Measurements from ENCODE around the gene WDR43.

WDR43 gene

GRCh38 chr2:28948160-28948559 is 53.7 kb downstream of the WDR43 start:
- Mint-ChIP-seq H3K27ac (no peak overlapping the region), H3K27me3 (no peaks in the 10 kb centered on the region), H3K4me3 (no peak overlapping the region), H3K4me1 (peaks cover 4% of the 10 kb centered on the region), H3K9me3 (peaks cover 0 to 9% of the 10 kb centered on the region in 2 donors)
- ATAC-seq = no peak
- DNase-seq = no peak

GRCh38 chr2:28949190-28949589 is 54.7 kb downstream of the WDR43 start:
- H3K27ac Mint-ChIP-seq = no peak overlapping the region
- peaks cover 4% of the 10 kb centered on the region for H3K4me1 Mint-ChIP-seq
- DNase-seq (no peak), ATAC-seq (no peak)
- no peak overlapping the region for H3K4me3 Mint-ChIP-seq
- H3K9me3 Mint-ChIP-seq = peaks cover 0 to 9% of the 10 kb centered on the region in 2 donors
- H3K27me3 Mint-ChIP-seq = no peaks in the 10 kb centered on the region

GRCh38 chr2:28949617-28950305 is 55.3 kb downstream of the WDR43 start:
- Mint-ChIP-seq H3K9me3 (peaks cover 0 to 9% of the 10 kb centered on the region in 2 donors), H3K27ac (no peak overlapping the region), H3K27me3 (no peaks in the 10 kb centered on the region), H3K4me1 (peaks cover 4% of the 10 kb centered on the region), H3K4me3 (no peak overlapping the region)
- ATAC-seq = peak; percentile 35
- no peak for DNase-seq

- Mint-ChIP-seq H3K4me1 (peaks cover 4% of the 10 kb centered on the region), H3K27me3 (no peaks in the 10 kb centered on the region)
- ATAC-seq = no peak
Measured at GRCh38 chr2:28950941-28951630, 56.6 kb downstream of the WDR43 start.

GRCh38 chr2:28951910-28952835 is 57.7 kb downstream of the WDR43 start:
- Mint-ChIP-seq H3K27me3 (no peaks in the 10 kb centered on the region), H3K4me3 (no peak overlapping the region), H3K4me1 (peaks cover 9% of the 10 kb centered on the region), H3K27ac (no peak overlapping the region), H3K9me3 (peaks cover 0 to 9% of the 10 kb centered on the region in 2 donors)
- ATAC-seq (peak; percentile 8), DNase-seq (no peak)

More at GRCh38 chr2:28950941-28951630, 56.6 kb downstream of the WDR43 start:
- Mint-ChIP-seq H3K9me3 (peaks cover 0 to 9% of the 10 kb centered on the region in 2 donors), H3K4me3 (no peak overlapping the region), H3K27ac (no peak overlapping the region)
- DNase-seq = no peak

- H3K27me3 Mint-ChIP-seq = no peaks in the 10 kb centered on the region
- H3K9me3 Mint-ChIP-seq = peaks cover 0 to 9% of the 10 kb centered on the region in 2 donors
- peaks cover 9% of the 10 kb centered on the region for H3K4me1 Mint-ChIP-seq
- H3K4me3 Mint-ChIP-seq = no peak overlapping the region
- DNase-seq (no peak), ATAC-seq (peak; percentile 47)
- H3K27ac Mint-ChIP-seq = no peak overlapping the region
Measured at GRCh38 chr2:28952836-28953211, 58.4 kb downstream of the WDR43 start.

GRCh38 chr2:28955467-28955866 is 61.0 kb downstream of the WDR43 start:
- Mint-ChIP-seq H3K4me1 (peaks cover 6% of the 10 kb centered on the region), H3K4me3 (no peak overlapping the region), H3K27ac (peak overlapping the region in 1 of 2 donors; percentile 9), H3K27me3 (no peaks in the 10 kb centered on the region), H3K9me3 (no peaks in the 10 kb centered on the region)
- no peak for DNase-seq
- ATAC-seq = no peak

GRCh38 chr2:28956415-28956826 is 62.0 kb downstream of the WDR43 start:
- peak; percentile 33 to 48 for DNase-seq
- H3K27ac Mint-ChIP-seq = peak overlapping the region in 1 of 2 donors; percentile 19
- ATAC-seq = peak; percentile 74
- H3K4me1 Mint-ChIP-seq = peaks cover 5% of the 10 kb centered on the region
- no peaks in the 10 kb centered on the region for H3K9me3 Mint-ChIP-seq
- peak overlapping the region in 1 of 2 donors; percentile 77 for H3K4me3 Mint-ChIP-seq
- no peaks in the 10 kb centered on the region for H3K27me3 Mint-ChIP-seq

- Mint-ChIP-seq H3K27me3 (no peaks in the 10 kb centered on the region), H3K4me3 (peak overlapping the region in 1 of 2 donors; percentile 77), H3K27ac (peak overlapping the region in 1 of 2 donors; percentile 27), H3K9me3 (no peaks in the 10 kb centered on the region), H3K4me1 (peaks cover 5% of the 10 kb centered on the region)
- ATAC-seq = no peak
- DNase-seq = no peak
Measured at GRCh38 chr2:28956890-28957289, 62.4 kb downstream of the WDR43 start.

GRCh38 chr2:28958689-28959088 is 64.2 kb downstream of the WDR43 start:
- H3K4me3 Mint-ChIP-seq = no peak overlapping the region
- no peaks in the 10 kb centered on the region for H3K27me3 Mint-ChIP-seq
- H3K4me1 Mint-ChIP-seq = peaks cover 5% of the 10 kb centered on the region
- no peak overlapping the region for H3K27ac Mint-ChIP-seq
- no peaks in the 10 kb centered on the region for H3K9me3 Mint-ChIP-seq
- peak; percentile 26 to 39 for DNase-seq
- peak; percentile 78 for ATAC-seq

- peaks cover 5% of the 10 kb centered on the region for H3K4me1 Mint-ChIP-seq
- no peaks in the 10 kb centered on the region for H3K9me3 Mint-ChIP-seq
- H3K4me3 Mint-ChIP-seq = no peak overlapping the region
- ATAC-seq (no peak), DNase-seq (no peak)
- H3K27me3 Mint-ChIP-seq = no peaks in the 10 kb centered on the region
- H3K27ac Mint-ChIP-seq = no peak overlapping the region
Measured at GRCh38 chr2:28960401-28960800, 65.9 kb downstream of the WDR43 start.

- no peak overlapping the region for H3K27ac Mint-ChIP-seq
- ATAC-seq = no peak
- no peak for DNase-seq
- no peaks in the 10 kb centered on the region for H3K4me1 Mint-ChIP-seq
- no peaks in the 10 kb centered on the region for H3K9me3 Mint-ChIP-seq
- no peak overlapping the region for H3K4me3 Mint-ChIP-seq
- H3K27me3 Mint-ChIP-seq = no peaks in the 10 kb centered on the region
Measured at GRCh38 chr2:28962505-28962904, 68.0 kb downstream of the WDR43 start.

- DNase-seq (no peak), ATAC-seq (no peak)
- H3K4me1 Mint-ChIP-seq = peaks cover 12% of the 10 kb centered on the region
- H3K4me3 Mint-ChIP-seq = no peak overlapping the region
- no peaks in the 10 kb centered on the region for H3K9me3 Mint-ChIP-seq
- H3K27ac Mint-ChIP-seq = no peak overlapping the region
- H3K27me3 Mint-ChIP-seq = no peaks in the 10 kb centered on the region
Measured at GRCh38 chr2:28970464-28971160, 76.1 kb downstream of the WDR43 start.

- Mint-ChIP-seq H3K4me1 (peaks cover 12% of the 10 kb centered on the region), H3K4me3 (peak overlapping the region in 1 of 2 donors; percentile 9), H3K9me3 (no peaks in the 10 kb centered on the region), H3K27me3 (no peaks in the 10 kb centered on the region), H3K27ac (no peak overlapping the region)
- DNase-seq (no peak), ATAC-seq (peak; percentile 64)
Measured at GRCh38 chr2:28972778-28973335, 78.4 kb downstream of the WDR43 start.

- Mint-ChIP-seq H3K4me1 (peaks cover 12% of the 10 kb centered on the region), H3K9me3 (no peaks in the 10 kb centered on the region), H3K27ac (no peak overlapping the region), H3K27me3 (no peaks in the 10 kb centered on the region), H3K4me3 (no peak overlapping the region)
- ATAC-seq (no peak), DNase-seq (no peak)
Measured at GRCh38 chr2:28974252-28974651, 79.8 kb downstream of the WDR43 start.
